WTC11 (cell line): Measurements from ENCODE around the gene HSF2BP. TPM values are rescaled to one million over a fixed set of nuclear protein-coding genes. Genes with fewer than 3 reads are reported as not detected.

ENCODE experiments used
- ATAC-seq: fragments of 200-7000 bp; cut with Tn5 transposase; 2 replicates; pipeline ENCODE4 v1.10.0; 2021; ENCODE audit warnings: mild to moderate bottlenecking, moderate library complexity
- CTCF ChIA-PET: fragments of 300-600 bp; sonication (Branson Sonifier 250); formaldehyde crosslinking; loops from one replicate; lab custom pipeline; 2021; ENCODE audit warnings: antibody characterized with exemption; lab: Charles Lee
- POLR2A ChIA-PET: fragments of 350-600 bp; sonication (Branson Sonifier 250); formaldehyde crosslinking; loops from one replicate; lab custom pipeline; 2021; ENCODE audit warnings: antibody characterized with exemption; lab: Charles Lee
- DNase-seq: peaks from one replicate; pipeline ENCODE4 v3.0.0; 2021; ENCODE audit warnings: low spot score
- H3K27ac Mint-ChIP-seq: 2 replicates; pipeline ENCODE4 v1.8.0; 2021; ENCODE audit warnings: mixed read lengths
- H3K27me3 Mint-ChIP-seq: 2 replicates; pipeline ENCODE4 v1.8.0; 2021; ENCODE audit warnings: low read depth, mild to moderate bottlenecking, moderate library complexity, mixed read lengths
- H3K36me3 Mint-ChIP-seq: 2 replicates; pipeline ENCODE4 v1.8.0; 2021; ENCODE audit warnings: mixed read lengths
- H3K4me1 Mint-ChIP-seq: 2 replicates; pipeline ENCODE4 v1.8.0; 2022; ENCODE audit warnings: mixed read lengths
- H3K4me3 Mint-ChIP-seq: 2 replicates; pipeline ENCODE4 v1.8.0; 2021; ENCODE audit warnings: mild to moderate bottlenecking, moderate library complexity, mixed read lengths
- H3K9me3 Mint-ChIP-seq: 2 replicates; pipeline ENCODE4 v1.8.0; 2021; ENCODE audit warnings: mixed read lengths
- AFF4 ChIP-seq: sonication (generic); formaldehyde crosslinking; IDR thresholded peaks from 2 replicates; pipeline ENCODE4 v1.8.1; 2023; ENCODE audit warnings: mild to moderate bottlenecking, missing genetic modification reagents, borderline replicate concordance
- ARID4B ChIP-seq: sonication (generic); formaldehyde crosslinking; IDR thresholded peaks from 2 replicates; pipeline ENCODE4 v1.8.0; 2023; ENCODE audit warnings: missing genetic modification reagents, mild to moderate bottlenecking, borderline replicate concordance
- ATF1 ChIP-seq: sonication (generic); formaldehyde crosslinking; IDR thresholded peaks from 2 replicates; pipeline ENCODE4 v1.8.1; 2023; ENCODE audit warnings: mild to moderate bottlenecking, moderate library complexity, missing genetic modification reagents
- CBFB ChIP-seq: sonication (generic); formaldehyde crosslinking; IDR thresholded peaks from 2 replicates; pipeline ENCODE4 v1.8.1; 2022; ENCODE audit warnings: mild to moderate bottlenecking, low read depth, missing genetic modification reagents
- CREB1 ChIP-seq: sonication (generic); formaldehyde crosslinking; IDR thresholded peaks from 2 replicates; pipeline ENCODE4 v1.8.0; 2023; ENCODE audit warnings: mild to moderate bottlenecking, missing genetic modification reagents
- E2F4 ChIP-seq: sonication (generic); formaldehyde crosslinking; IDR thresholded peaks from 2 replicates; pipeline ENCODE4 v1.8.1; 2022; ENCODE audit warnings: low read depth, mild to moderate bottlenecking, moderate library complexity, missing genetic modification reagents, borderline replicate concordance
- ETV6 ChIP-seq: sonication (generic); formaldehyde crosslinking; IDR thresholded peaks from 2 replicates; pipeline ENCODE4 v1.8.1; 2022; ENCODE audit warnings: mild to moderate bottlenecking, missing genetic modification reagents
- FOXP4 ChIP-seq: sonication (generic); formaldehyde crosslinking; IDR thresholded peaks from 2 replicates; pipeline ENCODE4 v1.8.0; 2022; ENCODE audit warnings: mild to moderate bottlenecking, missing genetic modification reagents
- KAT7 ChIP-seq: sonication (generic); formaldehyde crosslinking; IDR thresholded peaks from 2 replicates; pipeline ENCODE4 v1.8.1; 2023; ENCODE audit warnings: missing genetic modification reagents, mild to moderate bottlenecking, borderline replicate concordance
- NR3C1 ChIP-seq: sonication (generic); formaldehyde crosslinking; conservative IDR thresholded peaks from 2 replicates; pipeline ENCODE4 v1.8.1; 2023; ENCODE audit warnings: low read depth, mild to moderate bottlenecking, missing genetic modification reagents
- OVOL2 ChIP-seq: fragments of 250-450 bp; sonication (Bioruptor Pico); IDR thresholded peaks from 2 replicates; pipeline ENCODE4 v1.9.0; 2021; ENCODE audit warnings: mild to moderate bottlenecking, borderline replicate concordance
- PRDM15 ChIP-seq: sonication (generic); formaldehyde crosslinking; IDR thresholded peaks from 2 replicates; pipeline ENCODE4 v1.8.0; 2022; ENCODE audit warnings: missing genetic modification reagents
- ZNF263 ChIP-seq: sonication (generic); formaldehyde crosslinking; IDR thresholded peaks from 2 replicates; pipeline ENCODE4 v1.8.1; 2022; ENCODE audit warnings: low read depth, mild to moderate bottlenecking, moderate library complexity, missing genetic modification reagents
- ZNF416 ChIP-seq: fragments of 250-450 bp; sonication (Bioruptor Pico); IDR thresholded peaks from 2 replicates; pipeline ENCODE4 v1.9.0; 2021; ENCODE audit warnings: mild to moderate bottlenecking, inconsistent platforms
- ZNF423 ChIP-seq: fragments of 250-450 bp; sonication (Bioruptor Pico); IDR thresholded peaks from 2 replicates; pipeline ENCODE4 v2.1.2; 2022; ENCODE audit warnings: mild to moderate bottlenecking, moderate library complexity
- total RNA-seq: library from RNA; stranded (reverse); gene quantifications from 3 replicates; pipeline ENCODE4 v1.2.3, GENCODE V29; 2021

HSF2BP gene
- total RNA-seq, 1 experiment from 2014 or later, result 1.1 TPM

GRCh38 chr21:43692949-43693348 is 33.7 kb upstream of the HSF2BP start:
- ChIA-PET CTCF (interaction anchor here (1.1 kb wide), 1 partner anchor 35 kb away, joined by 3 read pairs; no protein-coding TSS in a partner anchor), POLR2A (no interaction called here)
- H3K27me3 Mint-ChIP-seq, result no peaks in the 10 kb centered on the region
- peaks cover 50% of the 10 kb centered on the region for H3K36me3 Mint-ChIP-seq
- TF ChIP-seq ZNF423 (CRISPR knock-in tag), result no peak
- no peak for TF ChIP-seq CREB1 (CRISPR knock-in tag)
- no peak for TF ChIP-seq ZNF263 (CRISPR knock-in tag)
- no peak for TF ChIP-seq NR3C1
- no peak for TF ChIP-seq ZNF416 (CRISPR knock-in tag)
- no peak for TF ChIP-seq CBFB (CRISPR knock-in tag)
- TF ChIP-seq E2F4, result no peak
- TF ChIP-seq ATF1 (CRISPR knock-in tag), result no peak
- TF ChIP-seq, all 79 proteins: peak for 0
- Mint-ChIP-seq H3K4me1 (no peaks in the 10 kb centered on the region; the same call in 1 of the 2 replicates), H3K4me3 (no peak overlapping the region), H3K9me3 (no peaks in the 10 kb centered on the region), H3K27ac (no peak overlapping the region)
- ATAC-seq, result no peak
- no peak for DNase-seq

GRCh38 chr21:43691801-43692200 is 32.5 kb upstream of the HSF2BP start:
- Mint-ChIP-seq H3K4me1 (no peaks in the 10 kb centered on the region), H3K36me3 (peaks cover 61% of the 10 kb centered on the region), H3K4me3 (no peak overlapping the region), H3K27ac (no peak overlapping the region), H3K27me3 (no peaks in the 10 kb centered on the region), H3K9me3 (no peaks in the 10 kb centered on the region)
- ATAC-seq (no peak), DNase-seq (no peak)
- ChIA-PET POLR2A (no interaction called here), CTCF (no interaction called here)
- TF ChIP-seq FOXP4 (CRISPR knock-in tag) (no peak), AFF4 (CRISPR knock-in tag) (no peak), OVOL2 (CRISPR knock-in tag) (no peak), KAT7 (CRISPR knock-in tag) (no peak), ETV6 (CRISPR knock-in tag) (no peak)

GRCh38 chr21:43691086-43691795 is 32.0 kb upstream of the HSF2BP start:
- ChIA-PET CTCF (no interaction called here), POLR2A (no interaction called here)
- DNase-seq (no peak), ATAC-seq (no peak)
- H3K27me3 Mint-ChIP-seq, result no peaks in the 10 kb centered on the region
- H3K4me1 Mint-ChIP-seq, result no peaks in the 10 kb centered on the region
- H3K9me3 Mint-ChIP-seq, result no peaks in the 10 kb centered on the region
- H3K36me3 Mint-ChIP-seq, result peaks cover 67% of the 10 kb centered on the region
- no peak overlapping the region for H3K27ac Mint-ChIP-seq
- H3K4me3 Mint-ChIP-seq, result no peak overlapping the region
- no peak for TF ChIP-seq ARID4B (CRISPR knock-in tag)
- no peak for TF ChIP-seq PRDM15 (CRISPR knock-in tag)
